GM12873 (cell line): Measurements from ENCODE around the gene SMC1B.

Source experiments
- CTCF ChIP-seq: IDR thresholded peaks from 2 replicates; pipeline ENCODE4 v1.5.1; 2012; ENCODE audit warnings: low read depth, mild to moderate bottlenecking, moderate library complexity, low read length, control low read depth; ENCODE audit not compliant: insufficient read depth; ENCODE audit errors: missing control alignments

SMC1B gene, protein sequence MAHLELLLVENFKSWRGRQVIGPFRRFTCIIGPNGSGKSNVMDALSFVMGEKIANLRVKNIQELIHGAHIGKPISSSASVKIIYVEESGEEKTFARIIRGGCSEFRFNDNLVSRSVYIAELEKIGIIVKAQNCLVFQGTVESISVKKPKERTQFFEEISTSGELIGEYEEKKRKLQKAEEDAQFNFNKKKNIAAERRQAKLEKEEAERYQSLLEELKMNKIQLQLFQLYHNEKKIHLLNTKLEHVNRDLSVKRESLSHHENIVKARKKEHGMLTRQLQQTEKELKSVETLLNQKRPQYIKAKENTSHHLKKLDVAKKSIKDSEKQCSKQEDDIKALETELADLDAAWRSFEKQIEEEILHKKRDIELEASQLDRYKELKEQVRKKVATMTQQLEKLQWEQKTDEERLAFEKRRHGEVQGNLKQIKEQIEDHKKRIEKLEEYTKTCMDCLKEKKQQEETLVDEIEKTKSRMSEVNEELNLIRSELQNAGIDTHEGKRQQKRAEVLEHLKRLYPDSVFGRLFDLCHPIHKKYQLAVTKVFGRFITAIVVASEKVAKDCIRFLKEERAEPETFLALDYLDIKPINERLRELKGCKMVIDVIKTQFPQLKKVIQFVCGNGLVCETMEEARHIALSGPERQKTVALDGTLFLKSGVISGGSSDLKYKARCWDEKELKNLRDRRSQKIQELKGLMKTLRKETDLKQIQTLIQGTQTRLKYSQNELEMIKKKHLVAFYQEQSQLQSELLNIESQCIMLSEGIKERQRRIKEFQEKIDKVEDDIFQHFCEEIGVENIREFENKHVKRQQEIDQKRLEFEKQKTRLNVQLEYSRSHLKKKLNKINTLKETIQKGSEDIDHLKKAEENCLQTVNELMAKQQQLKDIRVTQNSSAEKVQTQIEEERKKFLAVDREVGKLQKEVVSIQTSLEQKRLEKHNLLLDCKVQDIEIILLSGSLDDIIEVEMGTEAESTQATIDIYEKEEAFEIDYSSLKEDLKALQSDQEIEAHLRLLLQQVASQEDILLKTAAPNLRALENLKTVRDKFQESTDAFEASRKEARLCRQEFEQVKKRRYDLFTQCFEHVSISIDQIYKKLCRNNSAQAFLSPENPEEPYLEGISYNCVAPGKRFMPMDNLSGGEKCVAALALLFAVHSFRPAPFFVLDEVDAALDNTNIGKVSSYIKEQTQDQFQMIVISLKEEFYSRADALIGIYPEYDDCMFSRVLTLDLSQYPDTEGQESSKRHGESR

GRCh38 chr22:45413368-45414211 lies at the start of gene SMC1B, which contains the start of gene RIBC2:
Gene SMC1B (minus strand): TSS chr22:45413599. CDS start chr22:45413567, 32 bp downstream.
Gene RIBC2 (plus strand): TSS chr22:45413693. CDS start chr22:45413887, 194 bp downstream.
- no peak for TF ChIP-seq CTCF

- peak; percentile 45 for TF ChIP-seq CTCF
Measured at GRCh38 chr22:45462034-45462655, 48.7 kb upstream of the SMC1B start.

DNA sequence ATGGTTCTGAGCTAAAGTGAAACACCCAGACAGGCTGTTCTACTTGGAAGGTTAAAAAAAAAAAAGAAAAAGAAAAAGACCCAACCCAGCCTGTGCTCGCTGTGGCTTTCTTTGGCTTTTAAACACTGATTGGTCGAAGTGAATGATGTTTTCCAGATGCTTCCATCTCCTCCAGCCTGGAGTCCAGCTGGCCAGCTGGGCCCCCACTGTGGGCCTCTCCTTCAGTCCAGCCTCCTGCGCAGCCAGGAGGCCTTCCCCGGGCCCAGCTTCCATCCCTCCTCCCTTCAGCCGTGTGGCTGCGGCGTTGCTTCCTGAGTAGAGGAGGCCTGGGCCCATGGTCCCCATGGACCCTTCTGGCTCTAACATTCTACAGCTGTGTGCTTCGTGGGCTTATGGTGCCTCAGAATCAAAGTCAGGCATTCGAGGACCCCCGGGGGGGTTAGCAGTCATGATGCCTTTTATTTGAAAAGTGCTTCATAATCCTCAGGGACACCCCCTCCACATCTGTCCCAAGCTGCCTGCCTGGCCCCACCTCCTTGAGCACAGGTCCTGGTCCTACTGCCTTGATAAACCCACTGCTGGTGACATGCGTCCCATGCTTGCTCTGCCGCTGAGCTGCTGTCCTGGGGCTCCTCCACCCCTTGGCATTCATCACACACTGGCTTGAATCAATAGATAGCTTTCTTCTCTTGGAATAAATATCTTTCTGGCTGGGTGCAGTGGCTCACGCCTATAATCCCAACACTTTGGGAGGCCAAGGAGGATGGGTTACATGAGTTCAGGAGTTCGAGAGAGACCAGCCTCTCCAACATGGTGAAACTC lies 47.1 kb upstream of the SMC1B start:
- no peak for TF ChIP-seq CTCF

DNA sequence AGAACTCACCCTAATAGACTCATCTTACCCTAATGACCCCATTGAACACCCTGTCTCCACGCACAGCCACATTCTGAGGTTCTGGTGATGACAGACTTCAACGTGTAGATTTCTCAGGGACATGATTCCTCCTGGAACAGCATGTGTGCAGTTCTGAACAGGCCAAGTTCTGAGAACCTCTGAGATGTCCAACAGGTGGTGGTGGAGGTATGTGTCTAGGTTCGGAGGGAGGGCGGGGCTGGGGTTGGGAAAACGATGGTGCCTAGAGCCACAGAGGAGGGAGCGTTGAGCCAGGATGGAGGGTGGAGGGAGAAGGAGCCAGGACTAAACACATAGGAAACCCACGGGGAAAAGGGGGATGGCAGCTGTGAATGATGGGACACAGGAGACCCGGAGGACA lies 45.8 kb upstream of the SMC1B start:
- TF ChIP-seq CTCF: no peak

GRCh38 chr22:45458532-45458931 lies 45.1 kb upstream of the SMC1B start:
- TF ChIP-seq CTCF: no peak

GRCh38 chr22:45456811-45457210 lies 43.4 kb upstream of the SMC1B start:
- TF ChIP-seq CTCF: no peak
